ENCODE data around the gene TRIM38. TPM values are rescaled to one million over a fixed set of nuclear protein-coding genes. Genes with fewer than 3 reads are reported as not detected.
A peak's percentile ranks its signal among the peaks of the same experiment; 100 is the strongest.

Gene TRIM38
- total and polyA plus RNA-seq, 4 donors = 7.2 to 18.0 (median 10.1) TPM

DNA sequence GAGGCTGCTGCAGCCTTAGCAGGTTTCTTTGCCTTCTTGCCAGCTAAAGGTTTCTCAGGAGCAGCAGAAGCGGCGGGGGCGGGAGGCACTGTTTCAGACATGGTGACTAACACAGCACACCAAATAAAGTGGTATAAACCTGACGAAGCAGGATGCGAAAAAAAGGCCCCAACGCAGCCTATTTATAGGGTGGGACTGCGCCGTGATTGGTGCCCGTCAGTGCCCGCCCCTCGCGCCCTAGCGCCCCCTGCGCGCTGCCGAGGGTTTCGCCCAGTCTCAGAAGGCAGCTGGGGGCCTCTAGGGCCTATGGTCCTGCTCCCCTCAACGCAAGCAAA is 55.0 kb downstream of the TRIM38 start:
- peak overlapping the region; percentile 66 to 95 for H3K9ac ChIP-seq (ENCODE audit: insufficient read depth in 1 of 2, low read length in 2 of 2)
- H3K27me3 ChIP-seq (ENCODE audit: control insufficient read depth in 3 of 3, insufficient read depth in 3 of 3, low read length in 2 of 3) = no peaks in the 10 kb centered on the region
- peak overlapping the region; percentile 72 to 96 for H3K27ac ChIP-seq (ENCODE audit: low read depth in 1 of 2, low read length in 1 of 2)
- WGBS, 2 donors = 6 to 19% methylated on average over 18 of the region's 18 CpGs
- DNase-seq = peak; percentile 93 to 96 (median 94)
- H3K4me1 ChIP-seq (ENCODE audit: control insufficient read depth in 5 of 5, insufficient read depth in 5 of 5, low read length in 5 of 5) = peaks cover 0 to 33% (median 4%) of the 10 kb centered on the region in 5 donors
- TF ChIP-seq, protein P1, sequence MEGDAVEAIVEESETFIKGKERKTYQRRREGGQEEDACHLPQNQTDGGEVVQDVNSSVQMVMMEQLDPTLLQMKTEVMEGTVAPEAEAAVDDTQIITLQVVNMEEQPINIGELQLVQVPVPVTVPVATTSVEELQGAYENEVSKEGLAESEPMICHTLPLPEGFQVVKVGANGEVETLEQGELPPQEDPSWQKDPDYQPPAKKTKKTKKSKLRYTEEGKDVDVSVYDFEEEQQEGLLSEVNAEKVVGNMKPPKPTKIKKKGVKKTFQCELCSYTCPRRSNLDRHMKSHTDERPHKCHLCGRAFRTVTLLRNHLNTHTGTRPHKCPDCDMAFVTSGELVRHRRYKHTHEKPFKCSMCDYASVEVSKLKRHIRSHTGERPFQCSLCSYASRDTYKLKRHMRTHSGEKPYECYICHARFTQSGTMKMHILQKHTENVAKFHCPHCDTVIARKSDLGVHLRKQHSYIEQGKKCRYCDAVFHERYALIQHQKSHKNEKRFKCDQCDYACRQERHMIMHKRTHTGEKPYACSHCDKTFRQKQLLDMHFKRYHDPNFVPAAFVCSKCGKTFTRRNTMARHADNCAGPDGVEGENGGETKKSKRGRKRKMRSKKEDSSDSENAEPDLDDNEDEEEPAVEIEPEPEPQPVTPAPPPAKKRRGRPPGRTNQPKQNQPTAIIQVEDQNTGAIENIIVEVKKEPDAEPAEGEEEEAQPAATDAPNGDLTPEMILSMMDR (IDR thresholded peaks at IDR 0.05; ENCODE audit: control extremely low read depth, extremely low read depth) = no peak
- peak overlapping the region; percentile 4 for H3K4me3 ChIP-seq
- no peaks in the 10 kb centered on the region for H3K36me3 ChIP-seq (ENCODE audit: control insufficient read depth in 4 of 4, insufficient read depth in 4 of 4, low read length in 4 of 4)
- H3K9me3 ChIP-seq (ENCODE audit: control insufficient read depth in 4 of 4, insufficient read depth in 3 of 4, low read length in 3 of 4) = no peaks in the 10 kb centered on the region
- ATAC-seq (ENCODE audit: insufficient read depth, low FRiP score) = peak; percentile 14

DNA sequence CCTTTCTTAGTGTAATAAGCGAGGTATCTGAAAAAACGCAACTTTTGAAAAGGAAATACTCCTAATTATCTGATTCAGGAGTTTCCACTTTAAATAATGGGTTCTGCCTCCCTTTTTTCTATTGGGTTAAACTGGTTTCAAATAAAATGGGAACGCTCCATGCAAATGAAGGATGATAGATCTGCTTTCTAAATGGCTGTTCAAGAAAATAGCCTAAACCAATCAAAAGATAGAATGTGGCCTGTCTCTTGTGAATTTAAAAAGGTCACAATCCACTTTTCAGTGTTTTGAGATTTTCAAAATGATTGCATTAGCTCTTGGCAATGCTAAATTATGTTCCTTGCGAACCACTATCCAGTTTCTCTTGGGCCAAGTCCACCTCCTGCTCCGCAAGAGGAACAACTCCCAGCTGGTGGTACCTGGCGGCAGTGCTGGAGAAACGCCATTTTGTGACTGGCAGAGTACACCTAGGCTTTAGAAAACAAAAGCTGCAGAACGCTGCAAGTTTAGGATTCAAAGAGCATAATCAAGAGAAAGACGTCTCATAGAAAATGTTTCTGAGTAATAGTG is 56.7 kb downstream of the TRIM38 start:
- no peaks in the 10 kb centered on the region for H3K36me3 ChIP-seq (ENCODE audit: control insufficient read depth in 4 of 4, insufficient read depth in 4 of 4, low read length in 4 of 4)
- TF ChIP-seq, protein P1 (IDR thresholded peaks at IDR 0.05; ENCODE audit: control extremely low read depth, extremely low read depth) = no peak
- H3K9me3 ChIP-seq (ENCODE audit: control insufficient read depth in 4 of 4, insufficient read depth in 3 of 4, low read length in 3 of 4) = no peaks in the 10 kb centered on the region
- WGBS, 2 donors = 80 to 83% methylated on average over 9 of the region's 9 CpGs
- no peak for ATAC-seq (ENCODE audit: insufficient read depth, low FRiP score)
- no peak overlapping the region for H3K4me3 ChIP-seq
- peaks cover 0 to 36% (median 5%) of the 10 kb centered on the region in 5 donors for H3K4me1 ChIP-seq (ENCODE audit: control insufficient read depth in 5 of 5, insufficient read depth in 5 of 5, low read length in 5 of 5)
- H3K27me3 ChIP-seq (ENCODE audit: control insufficient read depth in 3 of 3, insufficient read depth in 3 of 3, low read length in 2 of 3) = no peaks in the 10 kb centered on the region
- no peak overlapping the region for H3K27ac ChIP-seq (ENCODE audit: low read depth in 1 of 2, low read length in 1 of 2)
- no peak overlapping the region for H3K9ac ChIP-seq (ENCODE audit: insufficient read depth in 1 of 2, low read length in 2 of 2)
- peak in 2 of 3 donors; percentile 31 to 49 for DNase-seq

GRCh38 chr6:26019967-26020328 is 57.3 kb downstream of the TRIM38 start:
- ATAC-seq (ENCODE audit: insufficient read depth, low FRiP score) (no peak), DNase-seq (no peak)
- H3K36me3 ChIP-seq (ENCODE audit: control insufficient read depth in 4 of 4, insufficient read depth in 4 of 4, low read length in 4 of 4) = no peaks in the 10 kb centered on the region
- H3K9ac ChIP-seq (ENCODE audit: insufficient read depth in 1 of 2, low read length in 2 of 2) = peak overlapping the region in 1 of 2 donors; percentile 92
- 28 to 39% methylated on average over 5 of the region's 5 CpGs for WGBS, 2 donors
- H3K9me3 ChIP-seq (ENCODE audit: control insufficient read depth in 4 of 4, insufficient read depth in 3 of 4, low read length in 3 of 4) = no peaks in the 10 kb centered on the region
- H3K4me3 ChIP-seq = no peak overlapping the region
- no peaks in the 10 kb centered on the region for H3K27me3 ChIP-seq (ENCODE audit: control insufficient read depth in 3 of 3, insufficient read depth in 3 of 3, low read length in 2 of 3)
- TF ChIP-seq, protein P1 (IDR thresholded peaks at IDR 0.05; ENCODE audit: control extremely low read depth, extremely low read depth) = no peak
- H3K4me1 ChIP-seq (ENCODE audit: control insufficient read depth in 5 of 5, insufficient read depth in 5 of 5, low read length in 5 of 5) = peaks cover 0 to 39% (median 8%) of the 10 kb centered on the region in 5 donors
- H3K27ac ChIP-seq (ENCODE audit: low read depth in 1 of 2, low read length in 1 of 2) = peak overlapping the region in 1 of 2 donors; percentile 79
